Measurements from ENCODE around the gene STK35. TPM values are rescaled to one million over a fixed set of nuclear protein-coding genes. Genes with fewer than 3 reads are reported as not detected.

Gene STK35
- total and polyA plus RNA-seq, 2 of the 13 experiments (the other 11 are each of a cell fraction or from before 2014, with no cell fraction given), result 27.4 to 29.8 TPM

DNA sequence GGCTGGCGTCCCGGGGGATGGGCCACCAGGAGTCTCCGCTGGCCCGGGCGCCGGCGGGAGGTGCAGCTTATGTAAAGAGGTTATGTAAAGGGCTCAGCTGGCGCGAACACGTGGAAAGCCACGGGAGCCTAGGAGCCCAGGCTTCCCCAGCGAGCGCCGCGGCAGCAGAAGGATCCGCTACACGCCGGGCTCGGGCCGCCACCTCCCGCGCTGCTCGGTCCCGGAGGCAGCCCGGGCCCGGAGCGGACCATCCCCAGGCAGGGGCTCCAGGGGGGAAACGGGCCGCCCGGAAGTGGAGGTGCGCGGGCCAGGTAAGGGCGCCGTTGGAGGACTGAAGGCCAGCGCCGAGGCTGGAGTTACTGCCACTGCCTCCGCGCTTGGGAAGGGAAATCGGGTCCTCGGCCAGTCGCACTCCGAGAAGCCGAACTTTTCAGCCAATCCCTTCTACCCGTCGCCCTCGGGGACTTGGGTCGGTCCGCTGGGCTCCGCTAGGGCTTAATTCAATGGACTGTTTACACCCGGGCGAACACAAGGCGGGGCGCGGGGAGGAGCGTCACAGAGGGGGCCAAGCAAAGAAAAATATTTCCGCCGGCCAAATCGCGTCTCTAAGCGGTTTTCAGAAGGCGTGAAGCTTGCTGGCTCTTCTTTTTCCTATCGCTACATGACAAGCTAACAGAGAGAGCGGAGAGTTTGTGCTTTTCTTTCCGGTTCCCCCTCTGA lies 398 bp downstream of the STK35 start (continued):
- TF ChIP-seq CENPX (CRISPR knock-in tag; IDR thresholded peaks at IDR 0.05) (peak; percentile 83; the same call in 1 of the 2 replicates), MIXL1 (CRISPR knock-in tag; IDR thresholded peaks at IDR 0.05) (no peak; the same call in 1 of the 2 replicates), CHD2 (IDR thresholded peaks at IDR 0.05; ENCODE audit: low read depth, low read length) (peak; percentile 44), DRAP1 (CRISPR knock-in tag; IDR thresholded peaks at IDR 0.05) (peak; percentile 51; the same call in 1 of the 2 replicates), KMT2B (CRISPR knock-in tag; IDR thresholded peaks at IDR 0.05) (no peak; the same call in 1 of the 2 replicates), ZNF572 (CRISPR knock-in tag; IDR thresholded peaks at IDR 0.05) (peak; percentile 92; the same call in 1 of the 2 replicates), PHF8 (CRISPR knock-in tag; IDR thresholded peaks at IDR 0.05) (peak; percentile 84), AGO2 (optimal IDR thresholded peaks at IDR 0.05; ENCODE audit: low read depth, low read length) (peak; percentile 79), CBFB (CRISPR knock-in tag; IDR thresholded peaks at IDR 0.05) (peak; percentile 84; the same call in 1 of the 2 replicates), HOXA5 (CRISPR knock-in tag; IDR thresholded peaks at IDR 0.05) (peak; percentile 69; the same call in 1 of the 2 replicates), CENPT (CRISPR knock-in tag; IDR thresholded peaks at IDR 0.05; ENCODE audit: low read depth) (no peak), MEF2D (CRISPR knock-in tag; IDR thresholded peaks at IDR 0.05) (no peak; the same call in 1 of the 2 replicates), MEIS1 (CRISPR knock-in tag; IDR thresholded peaks at IDR 0.05; ENCODE audit: borderline replicate concordance) (peak; percentile 57; the same call in 1 of the 2 replicates), YEATS4 (CRISPR knock-in tag; IDR thresholded peaks at IDR 0.05; ENCODE audit: borderline replicate concordance) (peak; percentile 99), NFIC (IDR thresholded peaks at IDR 0.05; ENCODE audit: low read length) (peak; percentile 87; the same call in 1 of the 2 replicates), RELA (CRISPR knock-in tag; IDR thresholded peaks at IDR 0.05) (peak; percentile 44; the same call in 1 of the 2 replicates), ZNF33B (CRISPR knock-in tag; IDR thresholded peaks at IDR 0.05) (no peak), SSRP1 (CRISPR knock-in tag; IDR thresholded peaks at IDR 0.05) (no peak), ZNF629 (CRISPR knock-in tag; conservative IDR thresholded peaks at IDR 0.05) (no peak), BRD4 (CRISPR knock-in tag; IDR thresholded peaks at IDR 0.05) (peak; percentile 90; the same call in 1 of the 2 replicates), HOXA9 (CRISPR knock-in tag; IDR thresholded peaks at IDR 0.05; ENCODE audit: borderline replicate concordance) (peak; percentile 78; the same call in 1 of the 2 replicates), DDIT3 (CRISPR knock-in tag; IDR thresholded peaks at IDR 0.05) (no peak; the same call in 1 of the 2 replicates), ELK4 (CRISPR knock-in tag; IDR thresholded peaks at IDR 0.05; ENCODE audit: borderline replicate concordance) (no peak; the same call in 1 of the 2 replicates), ZSCAN25 (CRISPR knock-in tag; IDR thresholded peaks at IDR 0.05) (no peak; the same call in 1 of the 2 replicates), ZNF232 (CRISPR knock-in tag; IDR thresholded peaks at IDR 0.05; ENCODE audit: borderline replicate concordance) (peak; percentile 93; the same call in 1 of the 2 replicates), KLF11 (CRISPR knock-in tag; IDR thresholded peaks at IDR 0.05) (peak; percentile 64; the same call in 1 of the 2 replicates), CEBPB (IDR thresholded peaks at IDR 0.05; ENCODE audit: borderline replicate concordance, low read depth, low read length) (no peak)
- TF ChIP-seq, protein P1, sequence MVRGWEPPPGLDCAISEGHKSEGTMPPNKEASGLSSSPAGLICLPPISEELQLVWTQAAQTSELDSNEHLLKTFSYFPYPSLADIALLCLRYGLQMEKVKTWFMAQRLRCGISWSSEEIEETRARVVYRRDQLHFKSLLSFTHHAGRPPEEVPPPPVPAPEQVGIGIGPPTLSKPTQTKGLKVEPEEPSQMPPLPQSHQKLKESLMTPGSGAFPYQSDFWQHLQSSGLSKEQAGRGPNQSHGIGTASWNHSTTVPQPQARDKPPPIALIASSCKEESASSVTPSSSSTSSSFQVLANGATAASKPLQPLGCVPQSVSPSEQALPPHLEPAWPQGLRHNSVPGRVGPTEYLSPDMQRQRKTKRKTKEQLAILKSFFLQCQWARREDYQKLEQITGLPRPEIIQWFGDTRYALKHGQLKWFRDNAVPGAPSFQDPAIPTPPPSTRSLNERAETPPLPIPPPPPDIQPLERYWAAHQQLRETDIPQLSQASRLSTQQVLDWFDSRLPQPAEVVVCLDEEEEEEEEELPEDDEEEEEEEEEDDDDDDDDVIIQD (CRISPR knock-in tag; IDR thresholded peaks at IDR 0.05; ENCODE audit: low read depth), result no peak
- TF ChIP-seq, protein P2, sequence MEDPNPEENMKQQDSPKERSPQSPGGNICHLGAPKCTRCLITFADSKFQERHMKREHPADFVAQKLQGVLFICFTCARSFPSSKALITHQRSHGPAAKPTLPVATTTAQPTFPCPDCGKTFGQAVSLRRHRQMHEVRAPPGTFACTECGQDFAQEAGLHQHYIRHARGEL (CRISPR knock-in tag; IDR thresholded peaks at IDR 0.05), result peak; percentile 92

Data from HepG2 (cell line).